NCI-H82 treated with DMSO at 0.1 percent for 48 hours (cell line): ENCODE data around the gene PLCD3.
"Not testable (repeated sequence)": the region's sequence is repeated elsewhere in the genome, so short reads cannot be mapped to it uniquely, and the experiment has no call there.

ENCODE experiments used
- DNase-seq: peaks from one replicate; lab custom pipeline; 2025; ENCODE audit not compliant: unreplicated experiment; lab: John Stamatoyannopoulos, UW

PLCD3 gene

DNA sequence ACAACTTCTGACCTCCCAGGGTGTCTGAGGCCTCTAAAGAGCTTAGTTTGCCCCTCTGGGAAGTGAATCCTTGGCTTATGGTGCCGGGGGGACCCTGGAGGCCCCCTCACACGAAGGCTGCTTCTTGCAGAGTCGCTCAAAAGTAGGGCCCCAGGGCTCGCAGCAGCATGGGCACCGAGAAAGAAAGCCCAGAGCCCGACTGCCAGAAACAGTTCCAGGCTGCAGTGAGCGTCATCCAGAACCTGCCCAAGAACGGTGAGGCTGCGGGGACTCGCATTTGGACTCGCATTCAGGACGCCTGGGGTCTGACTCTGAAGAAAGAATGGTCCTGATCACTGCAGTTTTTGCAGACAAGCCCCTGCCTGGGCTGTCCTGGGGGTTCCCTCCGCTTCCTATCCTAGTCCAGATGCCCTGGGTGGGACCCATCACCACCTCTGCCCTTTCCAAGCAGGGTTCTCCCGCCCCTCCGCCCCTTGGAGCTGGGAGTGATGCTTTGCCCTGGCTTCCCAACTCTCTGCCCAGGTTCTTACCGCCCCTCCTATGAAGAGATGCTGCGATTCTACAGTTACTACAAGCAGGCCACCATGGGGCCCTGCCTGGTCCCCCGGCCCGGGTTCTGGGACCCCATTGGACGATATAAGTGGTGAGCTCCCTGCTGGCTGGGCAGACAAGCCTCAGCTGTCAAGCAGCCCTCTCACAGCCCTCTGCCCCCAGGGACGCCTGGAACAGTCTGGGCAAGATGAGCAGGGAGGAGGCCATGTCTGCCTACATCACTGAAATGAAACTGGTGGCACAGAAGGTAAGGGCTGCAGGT, 3.9 kb upstream of the PLCD3 start:
- DNase-seq, result no peak

DNA sequence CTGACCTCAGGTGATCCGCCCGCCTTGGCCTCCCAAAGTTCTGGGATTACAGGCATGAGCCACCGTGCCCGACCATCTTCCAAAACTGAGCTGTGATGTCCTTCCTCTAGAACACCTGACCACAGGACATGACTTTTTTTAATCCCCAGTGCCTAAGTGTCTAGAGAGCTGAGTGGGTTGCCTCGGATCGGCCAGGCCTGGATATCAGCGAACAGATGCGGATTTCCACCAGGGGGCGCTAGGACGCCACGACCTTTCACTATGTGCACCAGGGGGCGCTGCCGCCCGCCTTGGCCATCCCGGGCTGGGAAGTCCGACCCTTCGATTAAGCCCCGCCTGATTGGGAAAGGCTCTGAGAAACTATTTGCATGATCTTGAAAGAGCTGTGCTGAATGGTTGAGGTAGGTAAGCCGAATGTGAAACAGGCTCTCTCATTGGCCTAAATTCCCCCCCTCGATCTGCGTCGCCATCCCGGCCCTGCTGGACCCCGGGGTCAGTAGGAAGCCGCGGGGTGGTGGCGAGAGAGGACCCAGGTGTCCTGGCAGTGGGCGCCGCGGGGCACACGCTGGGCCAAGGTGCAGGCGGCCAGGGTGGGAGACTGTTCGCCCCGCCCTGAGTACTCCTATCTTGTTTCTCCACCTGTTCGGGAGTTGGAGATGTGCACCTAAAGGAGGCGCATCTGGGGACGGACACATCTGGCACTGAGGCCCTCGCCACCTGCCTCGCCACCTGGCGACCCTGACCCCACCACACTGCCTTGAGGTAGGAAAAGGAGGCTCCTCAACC, 3.1 kb upstream of the PLCD3 start, which contains the start of gene ACBD4:
ACBD4 (plus strand) TSS at position 496 of the 786 bp plus-strand sequence. CDS start 458 bp downstream, outside the sequence.
- peak; percentile 97 for DNase-seq

DNA sequence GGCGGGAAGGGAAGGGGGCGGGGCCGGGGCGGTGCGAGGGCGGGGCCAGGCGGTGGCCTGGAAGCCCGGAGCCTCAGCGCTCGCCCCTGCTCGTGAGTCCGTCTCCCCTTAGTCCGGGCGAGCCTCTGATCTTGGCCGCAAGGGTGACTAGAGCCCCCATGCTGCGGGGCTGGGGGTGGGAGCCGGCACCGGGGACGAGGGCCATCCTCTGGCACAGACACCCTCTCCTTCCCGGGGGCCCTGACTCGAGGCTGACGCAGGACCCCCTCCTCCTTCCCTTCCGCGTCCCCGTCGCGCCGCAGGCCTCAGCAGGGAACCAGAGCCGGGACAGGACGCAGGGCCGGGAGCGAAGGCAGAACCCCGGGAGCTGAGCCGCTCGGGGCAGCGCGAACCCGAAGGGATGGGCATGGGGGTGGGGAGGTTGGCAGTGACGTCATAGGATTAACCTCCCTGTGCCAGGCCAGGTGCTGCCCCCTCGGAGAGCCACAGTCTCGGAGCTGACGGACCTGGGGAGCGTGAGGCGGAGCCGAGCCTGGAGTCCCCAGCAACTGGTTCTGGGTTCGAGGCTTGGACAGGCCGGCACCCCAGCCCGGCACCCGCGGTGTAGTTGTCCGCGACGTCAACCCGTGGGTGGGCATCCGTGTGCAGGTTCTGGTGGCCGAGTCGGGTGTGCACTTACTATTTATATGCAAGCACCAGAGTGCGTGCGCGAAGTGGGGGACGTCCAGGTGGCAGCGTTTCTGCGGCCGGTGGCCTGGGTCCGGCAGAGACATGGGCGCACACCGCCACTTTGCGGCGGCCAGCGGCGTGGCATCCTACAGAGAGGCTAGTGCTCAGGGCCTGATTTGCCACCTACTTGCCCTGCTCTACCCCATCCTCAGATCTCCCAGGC, 503 bp upstream of the PLCD3 start:
- peak; percentile 54 for DNase-seq

GRCh38 chr17:45131616-45132319, 547 bp downstream of the PLCD3 start:
- DNase-seq, result no peak

DNA sequence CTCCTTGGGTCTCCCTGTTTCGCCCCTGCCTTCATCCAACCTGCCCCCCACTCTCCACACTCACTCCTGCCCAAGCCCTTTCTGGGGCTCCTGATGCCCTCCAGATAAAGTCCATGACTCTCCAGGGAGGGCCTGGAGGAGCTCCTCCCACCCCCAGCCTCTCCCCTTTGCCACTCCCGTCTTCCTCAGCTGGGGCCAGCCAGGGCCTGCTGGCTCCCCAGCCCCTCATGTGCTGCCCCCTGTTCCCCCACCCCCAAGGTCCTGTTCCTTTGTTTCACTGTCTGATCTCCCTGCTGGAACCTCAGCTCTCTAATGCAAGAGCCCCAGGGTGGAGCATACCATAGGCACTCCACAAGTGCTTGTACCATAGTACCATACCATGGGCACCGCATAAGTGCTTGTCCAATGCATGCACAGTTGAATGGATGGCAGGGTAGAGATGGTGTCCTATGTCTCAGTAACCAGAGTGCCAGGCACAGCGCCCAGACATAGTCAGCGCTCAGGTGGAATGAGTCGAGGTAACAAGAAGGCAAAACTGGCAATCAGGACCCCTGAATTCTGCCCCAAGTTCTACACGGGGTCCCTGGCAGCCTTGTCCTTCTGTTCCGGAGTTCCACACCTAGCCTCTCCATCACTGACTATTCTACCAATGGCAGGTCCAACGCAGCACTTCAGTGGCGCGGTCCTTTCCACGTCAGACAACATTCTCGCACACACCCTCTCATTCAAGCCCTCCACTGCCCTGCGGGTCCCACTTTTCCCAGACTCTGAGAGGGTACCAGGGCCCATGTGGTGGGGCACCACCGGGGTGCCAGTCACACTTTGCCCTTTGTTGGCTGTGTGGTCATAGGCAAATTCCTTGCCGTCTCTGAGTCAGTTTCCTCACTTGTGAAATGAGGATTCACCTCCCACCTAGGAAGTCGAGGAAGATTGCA, 1.4 kb downstream of the PLCD3 start:
- DNase-seq, result no peak

GRCh38 chr17:45129940-45130680, 2.2 kb downstream of the PLCD3 start:
- DNase-seq, result no peak

DNA sequence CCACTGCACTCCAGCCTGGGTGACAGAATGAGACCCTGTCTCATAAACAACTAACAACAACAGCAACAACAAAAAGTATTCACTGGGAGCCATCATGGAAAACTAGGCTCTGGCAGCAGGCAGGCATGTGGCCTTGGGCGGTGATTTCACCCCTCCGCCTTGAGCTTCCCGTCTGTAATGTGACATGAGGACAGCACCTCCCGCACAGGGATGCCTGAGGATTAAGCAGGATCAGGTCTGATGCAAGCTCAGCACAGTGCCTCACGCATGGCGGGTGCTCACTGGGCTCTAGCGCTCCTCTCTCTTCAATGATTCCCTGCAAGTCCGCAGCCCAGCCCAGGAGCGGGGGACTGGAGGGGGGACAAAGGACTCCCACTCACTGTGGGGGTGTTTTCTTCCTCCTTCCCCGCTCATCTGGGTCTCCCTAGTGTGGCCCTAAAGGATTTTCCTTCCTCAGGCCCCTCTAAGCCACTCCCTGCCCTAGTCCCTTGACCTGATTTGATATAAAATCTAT, 2.8 kb downstream of the PLCD3 start:
- peak; percentile 86 for DNase-seq

GRCh38 chr17:45128989-45129388, 3.3 kb downstream of the PLCD3 start:
- no peak for DNase-seq

DNA sequence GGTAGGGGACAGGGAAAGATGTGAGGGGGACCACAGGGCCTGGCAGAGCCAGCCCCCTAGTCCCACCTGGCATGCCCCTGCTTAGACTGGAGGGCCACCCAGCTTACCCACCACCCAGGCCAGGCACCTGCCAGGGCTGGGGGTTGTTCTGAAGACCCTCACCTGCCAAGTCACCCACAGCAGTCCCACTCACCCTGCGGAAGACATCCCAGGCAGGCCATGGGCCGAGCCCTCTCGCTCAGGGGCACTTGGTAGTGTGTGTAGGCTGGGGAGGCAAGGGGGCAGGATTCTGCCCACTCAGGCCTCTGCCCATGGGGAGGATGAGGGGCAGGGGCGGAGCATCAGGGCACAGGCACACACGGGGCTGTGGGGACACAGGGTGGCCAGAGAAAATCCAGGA, 4.0 kb downstream of the PLCD3 start:
- DNase-seq, result no peak

- no peak for DNase-seq
Observed at GRCh38 chr17:45127548-45128300, 4.6 kb downstream of the PLCD3 start.

DNA sequence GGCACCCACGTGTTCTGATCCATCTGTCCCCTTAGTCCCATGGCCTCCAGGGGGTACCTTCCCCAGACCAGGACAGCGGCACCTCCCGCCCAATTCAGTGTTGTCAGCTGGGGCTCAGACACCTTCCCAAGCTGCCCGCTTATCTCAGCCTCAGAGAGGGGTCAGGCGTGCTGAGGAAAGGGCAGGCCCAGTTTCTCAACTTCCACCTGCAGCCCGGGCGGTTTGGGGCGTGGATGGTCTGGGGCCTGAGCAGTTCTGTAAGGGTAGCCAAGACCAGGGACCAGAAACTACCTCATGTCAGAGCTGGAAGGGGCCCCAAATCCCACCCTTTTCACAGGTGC, 5.1 kb downstream of the PLCD3 start:
- DNase-seq, result no peak

- no peak for DNase-seq
Observed at GRCh38 chr17:45125509-45125908, 6.8 kb downstream of the PLCD3 start.

DNA sequence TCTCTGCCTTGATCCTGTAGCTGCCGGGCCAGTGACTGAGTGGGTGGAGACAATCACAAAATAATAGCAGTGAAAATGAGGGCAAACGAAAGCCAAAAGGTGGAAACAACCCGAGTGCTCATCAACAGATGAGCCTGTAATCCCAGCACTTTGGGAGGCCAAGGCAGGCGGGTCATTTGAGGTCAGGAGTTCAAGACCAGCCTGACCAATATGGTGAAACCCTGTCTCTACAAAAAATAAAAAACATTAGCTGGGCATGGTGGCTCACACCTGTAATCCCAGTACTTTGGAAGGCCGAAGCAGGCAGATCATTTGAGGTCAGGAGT, 7.6 kb downstream of the PLCD3 start:
- DNase-seq, result not testable (repeated sequence)

GRCh38 chr17:45123930-45124796, 8.2 kb downstream of the PLCD3 start:
- DNase-seq, result no peak

GRCh38 chr17:45123076-45123770, 9.1 kb downstream of the PLCD3 start:
- DNase-seq, result no peak

DNA sequence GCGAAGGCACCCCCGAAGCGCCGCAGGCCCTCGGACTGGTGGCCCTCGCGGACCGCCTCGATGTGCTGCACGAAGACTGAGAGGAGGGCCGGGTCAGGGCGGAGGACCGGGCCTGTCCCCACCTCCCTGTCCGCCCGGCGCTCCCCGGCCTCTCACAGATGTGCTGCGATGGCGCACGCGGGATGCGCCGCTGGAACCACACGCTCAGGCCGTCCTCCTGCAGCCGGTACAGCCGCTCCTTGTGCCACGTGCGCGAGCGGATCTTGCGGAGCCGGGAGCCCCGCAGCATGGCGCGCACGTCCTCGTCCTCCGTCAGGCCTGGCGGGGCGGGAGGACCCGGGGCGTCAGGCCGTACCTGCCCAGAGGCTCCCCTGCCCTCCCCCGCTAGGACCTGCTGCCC, 11.3 kb downstream of the PLCD3 start:
- DNase-seq, result no peak

- no peak for DNase-seq
Observed at GRCh38 chr17:45120558-45120957, 11.8 kb downstream of the PLCD3 start.
